ENCODE data around the gene KDM7A. TPM values are rescaled to one million over a fixed set of nuclear protein-coding genes. Genes with fewer than 3 reads are reported as not detected.

The KDM7A gene
- total RNA-seq, 1 donor from 2014 or later = 14.8 TPM

GRCh38 chr7:140219672-140220524, 43.1 kb upstream of the KDM7A start:
- peaks cover 6% of the 10 kb centered on the region for H3K27me3 Mint-ChIP-seq (ENCODE audit: unreplicated experiment)
- no peak overlapping the region for H3K4me3 Mint-ChIP-seq (ENCODE audit: unreplicated experiment)
- peaks cover 11% of the 10 kb centered on the region for H3K36me3 Mint-ChIP-seq (ENCODE audit: low read depth, unreplicated experiment)
- peaks cover 6% of the 10 kb centered on the region for H3K4me1 Mint-ChIP-seq (ENCODE audit: unreplicated experiment)
- no peak for TF ChIP-seq CTCF (IDR thresholded peaks at IDR 0.05; ENCODE audit: unreplicated experiment)
- peaks cover 5% of the 10 kb centered on the region for H3K9me3 Mint-ChIP-seq (ENCODE audit: unreplicated experiment)
- H3K27ac Mint-ChIP-seq (ENCODE audit: unreplicated experiment) = no peak overlapping the region
- DNase-seq (ENCODE audit: low spot score) = no peak

- H3K27me3 Mint-ChIP-seq (ENCODE audit: unreplicated experiment) = peaks cover 3% of the 10 kb centered on the region
- peaks cover 6% of the 10 kb centered on the region for H3K9me3 Mint-ChIP-seq (ENCODE audit: unreplicated experiment)
- DNase-seq (ENCODE audit: low spot score) = no peak
- peaks cover 11% of the 10 kb centered on the region for H3K4me1 Mint-ChIP-seq (ENCODE audit: unreplicated experiment)
- no peak overlapping the region for H3K4me3 Mint-ChIP-seq (ENCODE audit: unreplicated experiment)
- H3K27ac Mint-ChIP-seq (ENCODE audit: unreplicated experiment) = no peak overlapping the region
- TF ChIP-seq CTCF (IDR thresholded peaks at IDR 0.05; ENCODE audit: unreplicated experiment) = no peak
- H3K36me3 Mint-ChIP-seq (ENCODE audit: low read depth, unreplicated experiment) = peaks cover 11% of the 10 kb centered on the region
These were observed 41.9 kb upstream of the KDM7A start for GRCh38 chr7:140218656-140219055.

GRCh38 chr7:140217750-140218501, 41.1 kb upstream of the KDM7A start:
- TF ChIP-seq CTCF (IDR thresholded peaks at IDR 0.05; ENCODE audit: unreplicated experiment) = no peak
- Mint-ChIP-seq H3K27ac (ENCODE audit: unreplicated experiment) (no peak overlapping the region), H3K27me3 (ENCODE audit: unreplicated experiment) (peaks cover 3% of the 10 kb centered on the region), H3K4me1 (ENCODE audit: unreplicated experiment) (peaks cover 11% of the 10 kb centered on the region), H3K9me3 (ENCODE audit: unreplicated experiment) (peaks cover 6% of the 10 kb centered on the region), H3K36me3 (ENCODE audit: low read depth, unreplicated experiment) (peaks cover 11% of the 10 kb centered on the region), H3K4me3 (ENCODE audit: unreplicated experiment) (no peak overlapping the region)
- DNase-seq (ENCODE audit: low spot score) = no peak

- Mint-ChIP-seq H3K27ac (ENCODE audit: unreplicated experiment) (no peak overlapping the region), H3K36me3 (ENCODE audit: low read depth, unreplicated experiment) (peaks cover 11% of the 10 kb centered on the region), H3K4me1 (ENCODE audit: unreplicated experiment) (peaks cover 11% of the 10 kb centered on the region), H3K9me3 (ENCODE audit: unreplicated experiment) (peaks cover 6% of the 10 kb centered on the region), H3K27me3 (ENCODE audit: unreplicated experiment) (peaks cover 3% of the 10 kb centered on the region), H3K4me3 (ENCODE audit: unreplicated experiment) (no peak overlapping the region)
- no peak for DNase-seq (ENCODE audit: low spot score)
- TF ChIP-seq CTCF (IDR thresholded peaks at IDR 0.05; ENCODE audit: unreplicated experiment) = no peak
These were observed 38.5 kb upstream of the KDM7A start for GRCh38 chr7:140215281-140215680.
